Measurements from ENCODE around the gene ZCCHC14.

The ZCCHC14 gene

GRCh38 chr16:87492721-87493607 is at the start of gene ZCCHC14:
TSS of gene ZCCHC14 (minus strand) at chr16:87493024. CDS start at chr16:87492238, 786 bp downstream.
- H3K4me1 Mint-ChIP-seq (ENCODE audit: low read depth): peaks cover 55% of the 10 kb centered on the region
- peaks cover 9% of the 10 kb centered on the region for H3K27me3 Mint-ChIP-seq

DNA sequence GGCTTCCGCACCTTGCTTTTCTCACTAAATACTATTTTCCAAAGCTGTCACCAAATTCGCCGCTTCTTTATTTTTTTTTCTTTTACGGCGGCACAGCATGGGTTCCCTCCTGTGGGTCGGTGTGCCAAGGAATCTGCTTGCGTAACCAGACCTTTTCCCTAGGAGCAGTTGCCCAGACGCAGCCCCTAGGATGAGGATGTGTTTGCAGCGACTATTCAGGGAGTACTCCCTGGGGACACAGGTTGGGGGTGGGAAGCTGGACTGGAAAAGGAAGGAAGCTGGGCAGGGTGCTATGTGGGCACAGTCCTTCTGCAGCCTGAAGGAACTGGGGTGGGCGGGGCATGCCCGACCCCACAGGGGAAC is 49.0 kb upstream of the ZCCHC14 start:
- Mint-ChIP-seq H3K36me3 (ENCODE audit: low read depth) (no peaks in the 10 kb centered on the region), H3K4me3 (no peak overlapping the region), H3K27ac (no peak overlapping the region), H3K9me3 (no peaks in the 10 kb centered on the region), H3K4me1 (ENCODE audit: low read depth) (peaks cover 15% of the 10 kb centered on the region), H3K27me3 (peaks cover 57% of the 10 kb centered on the region)
- no peak for DNase-seq

More at GRCh38 chr16:87492721-87493607, at the start of gene ZCCHC14:
- DNase-seq: peak; percentile 99
- Mint-ChIP-seq H3K36me3 (ENCODE audit: low read depth) (peaks cover 17% of the 10 kb centered on the region), H3K4me3 (peak within 1 kb of the TSS; percentile 80), H3K9me3 (no peaks in the 10 kb centered on the region), H3K27ac (peak within 1 kb of the TSS; percentile 88)

DNA sequence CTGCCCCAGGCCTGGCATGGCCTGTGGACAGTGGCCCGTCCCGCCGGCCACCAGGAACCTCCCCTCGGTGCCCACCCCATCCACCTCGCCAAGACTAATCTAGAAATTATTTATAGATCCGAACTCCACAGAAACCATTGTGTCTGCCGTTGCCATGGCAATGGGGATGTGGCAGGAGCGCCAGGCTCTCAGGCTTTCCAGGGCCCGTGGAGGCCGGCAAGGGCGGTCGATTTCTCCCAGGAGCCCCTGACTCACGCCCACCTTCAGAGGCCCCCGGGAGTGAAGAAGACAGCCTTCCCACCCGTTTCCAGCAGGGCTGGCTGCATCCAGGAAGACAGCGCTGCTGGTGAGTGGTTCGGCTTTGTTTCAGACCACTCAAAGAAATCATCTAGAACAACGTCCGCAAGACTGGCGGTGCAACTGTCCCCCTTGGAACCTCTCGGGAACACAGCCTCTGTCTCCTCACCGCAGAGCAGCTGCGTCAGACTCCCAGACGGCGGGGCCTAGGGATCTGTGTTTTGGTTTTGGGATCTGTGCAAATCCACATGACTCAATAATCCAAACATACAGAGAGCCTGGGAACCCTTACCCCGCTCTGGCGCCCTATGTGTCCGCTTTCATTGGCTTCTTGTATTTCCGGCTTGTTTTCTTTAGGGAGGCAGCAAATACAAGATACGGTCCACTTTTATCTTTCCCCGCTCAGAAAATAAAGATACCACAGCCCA is 48.5 kb upstream of the ZCCHC14 start:
- Mint-ChIP-seq H3K27ac (no peak overlapping the region), H3K9me3 (no peaks in the 10 kb centered on the region), H3K4me3 (no peak overlapping the region), H3K27me3 (peaks cover 59% of the 10 kb centered on the region), H3K36me3 (ENCODE audit: low read depth) (no peaks in the 10 kb centered on the region), H3K4me1 (ENCODE audit: low read depth) (peaks cover 15% of the 10 kb centered on the region)
- DNase-seq: no peak

GRCh38 chr16:87540897-87541146 is 48.0 kb upstream of the ZCCHC14 start:
- Mint-ChIP-seq H3K36me3 (ENCODE audit: low read depth) (no peaks in the 10 kb centered on the region), H3K4me3 (no peak overlapping the region), H3K9me3 (no peaks in the 10 kb centered on the region), H3K4me1 (ENCODE audit: low read depth) (peaks cover 15% of the 10 kb centered on the region), H3K27ac (no peak overlapping the region), H3K27me3 (peaks cover 62% of the 10 kb centered on the region)
- no peak for DNase-seq

DNA sequence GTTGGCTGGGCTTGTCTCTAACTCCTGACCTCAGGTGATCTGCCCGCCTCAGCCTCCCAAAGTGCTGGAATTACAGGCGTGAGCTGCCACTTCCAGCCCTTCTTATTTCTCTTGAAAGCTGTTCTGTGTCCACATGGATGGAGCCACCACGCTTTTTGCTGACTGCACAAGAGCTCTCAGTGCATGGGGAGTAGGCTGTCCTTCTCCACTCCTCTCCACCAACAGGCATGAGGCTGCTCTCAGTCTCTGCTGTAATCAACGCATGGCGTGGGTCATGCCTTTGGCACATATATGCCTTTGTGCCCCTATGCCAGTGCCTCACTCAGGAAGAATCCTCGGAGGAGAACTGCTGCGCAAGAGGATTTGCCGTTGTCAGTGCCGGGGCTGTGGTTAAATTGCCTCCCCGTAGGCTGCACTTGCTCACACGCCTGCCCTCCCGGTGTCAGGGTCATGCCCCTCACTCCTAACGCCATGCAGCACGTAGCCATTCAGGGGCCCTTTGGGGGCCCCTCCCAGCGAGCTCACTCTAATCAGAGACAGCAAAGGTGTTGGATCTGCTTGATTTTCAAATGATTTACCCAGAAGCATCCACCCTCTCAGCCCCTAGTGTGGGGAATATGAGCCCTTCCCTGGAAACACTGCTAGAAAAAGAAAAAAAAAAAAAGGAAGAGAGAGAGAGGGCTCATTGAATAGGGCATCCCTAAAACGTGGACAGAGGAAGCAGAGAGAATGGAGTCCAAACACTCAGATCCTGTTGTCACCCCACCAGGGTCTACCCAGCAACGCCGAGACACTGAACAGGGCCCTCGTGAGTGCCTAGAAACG is 47.5 kb upstream of the ZCCHC14 start:
- Mint-ChIP-seq H3K9me3 (no peaks in the 10 kb centered on the region), H3K4me1 (ENCODE audit: low read depth) (peaks cover 15% of the 10 kb centered on the region), H3K36me3 (ENCODE audit: low read depth) (no peaks in the 10 kb centered on the region), H3K4me3 (no peak overlapping the region), H3K27me3 (peaks cover 61% of the 10 kb centered on the region), H3K27ac (no peak overlapping the region)
- no peak for DNase-seq

- peaks cover 59% of the 10 kb centered on the region for H3K27me3 Mint-ChIP-seq
- H3K9me3 Mint-ChIP-seq: peaks cover 2% of the 10 kb centered on the region
- no peak for DNase-seq
- peaks cover 13% of the 10 kb centered on the region for H3K4me1 Mint-ChIP-seq (ENCODE audit: low read depth)
- no peak overlapping the region for H3K27ac Mint-ChIP-seq
- H3K4me3 Mint-ChIP-seq: no peak overlapping the region
- H3K36me3 Mint-ChIP-seq (ENCODE audit: low read depth): no peaks in the 10 kb centered on the region
Measured at GRCh38 chr16:87539113-87539512, 46.3 kb upstream of the ZCCHC14 start.

DNA sequence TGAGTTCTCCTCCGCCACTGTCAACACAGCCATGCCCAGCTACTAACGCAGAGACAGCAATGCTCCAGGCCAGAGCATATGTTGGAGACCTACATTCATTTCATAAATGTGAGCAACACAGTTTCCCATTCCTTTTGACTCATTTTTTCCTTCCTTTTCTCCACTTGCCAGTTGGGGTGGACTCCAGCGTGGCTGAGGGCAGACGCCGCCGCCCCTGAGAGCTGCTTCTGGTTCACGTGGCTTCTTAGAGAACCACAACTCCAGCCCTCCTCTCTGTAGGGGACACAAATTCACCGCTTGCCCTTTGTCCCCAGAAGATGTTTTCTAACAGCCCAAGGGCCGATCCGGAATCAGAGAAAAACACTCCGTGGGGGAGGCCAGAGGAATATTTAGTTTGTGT is 45.8 kb upstream of the ZCCHC14 start:
- DNase-seq: no peak
- H3K4me1 Mint-ChIP-seq (ENCODE audit: low read depth): peaks cover 9% of the 10 kb centered on the region
- H3K27ac Mint-ChIP-seq: peak overlapping the region; percentile 19
- H3K27me3 Mint-ChIP-seq: peaks cover 54% of the 10 kb centered on the region
- H3K9me3 Mint-ChIP-seq: peaks cover 3% of the 10 kb centered on the region
- H3K4me3 Mint-ChIP-seq: no peak overlapping the region
- no peaks in the 10 kb centered on the region for H3K36me3 Mint-ChIP-seq (ENCODE audit: low read depth)

- Mint-ChIP-seq H3K27me3 (peaks cover 54% of the 10 kb centered on the region), H3K27ac (peak overlapping the region; percentile 19), H3K36me3 (ENCODE audit: low read depth) (no peaks in the 10 kb centered on the region), H3K4me1 (ENCODE audit: low read depth) (peaks cover 8% of the 10 kb centered on the region), H3K4me3 (no peak overlapping the region), H3K9me3 (peaks cover 7% of the 10 kb centered on the region)
- DNase-seq: no peak
Measured at GRCh38 chr16:87538160-87538559, 45.3 kb upstream of the ZCCHC14 start.

- Mint-ChIP-seq H3K4me1 (ENCODE audit: low read depth) (peaks cover 8% of the 10 kb centered on the region), H3K27me3 (peaks cover 61% of the 10 kb centered on the region), H3K9me3 (peaks cover 18% of the 10 kb centered on the region), H3K4me3 (no peak overlapping the region), H3K27ac (no peak overlapping the region), H3K36me3 (ENCODE audit: low read depth) (no peaks in the 10 kb centered on the region)
- DNase-seq: no peak
Measured at GRCh38 chr16:87536795-87537142, 43.9 kb upstream of the ZCCHC14 start.

- DNase-seq: no peak
- Mint-ChIP-seq H3K4me3 (no peak overlapping the region), H3K9me3 (peaks cover 21% of the 10 kb centered on the region), H3K27me3 (peaks cover 65% of the 10 kb centered on the region), H3K27ac (no peak overlapping the region), H3K4me1 (ENCODE audit: low read depth) (peaks cover 8% of the 10 kb centered on the region), H3K36me3 (ENCODE audit: low read depth) (no peaks in the 10 kb centered on the region)
Measured at GRCh38 chr16:87535855-87536794, 43.3 kb upstream of the ZCCHC14 start.

DNA sequence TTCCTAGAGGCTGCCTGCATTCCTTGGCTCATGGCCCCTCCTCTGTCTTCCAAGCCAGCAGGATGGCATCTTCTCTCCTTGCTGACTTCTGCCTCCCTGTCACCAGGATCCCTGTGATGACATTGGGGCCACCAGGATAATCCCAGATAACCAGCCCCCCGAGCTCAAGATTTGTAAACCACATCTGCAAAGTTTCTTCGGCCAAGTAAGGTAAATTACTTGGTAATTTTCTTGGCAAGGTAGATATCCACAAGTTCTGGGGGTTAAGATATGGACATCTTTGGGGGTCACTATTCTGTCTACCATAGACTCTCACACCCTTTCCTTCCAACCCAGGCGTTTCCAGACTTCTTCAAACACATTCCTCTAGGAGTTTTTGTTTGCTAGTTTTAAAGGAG is 42.6 kb upstream of the ZCCHC14 start:
- no peak for DNase-seq
- H3K4me1 Mint-ChIP-seq (ENCODE audit: low read depth): peaks cover 8% of the 10 kb centered on the region
- no peak overlapping the region for H3K4me3 Mint-ChIP-seq
- H3K36me3 Mint-ChIP-seq (ENCODE audit: low read depth): no peaks in the 10 kb centered on the region
- H3K9me3 Mint-ChIP-seq: peaks cover 22% of the 10 kb centered on the region
- H3K27ac Mint-ChIP-seq: no peak overlapping the region
- H3K27me3 Mint-ChIP-seq: peaks cover 63% of the 10 kb centered on the region

GRCh38 chr16:87534751-87535150 is 41.9 kb upstream of the ZCCHC14 start:
- Mint-ChIP-seq H3K4me1 (ENCODE audit: low read depth) (peaks cover 8% of the 10 kb centered on the region), H3K4me3 (no peak overlapping the region), H3K9me3 (peaks cover 26% of the 10 kb centered on the region), H3K27ac (no peak overlapping the region), H3K36me3 (ENCODE audit: low read depth) (no peaks in the 10 kb centered on the region), H3K27me3 (peaks cover 61% of the 10 kb centered on the region)
- no peak for DNase-seq

- no peak overlapping the region for H3K4me3 Mint-ChIP-seq
- H3K4me1 Mint-ChIP-seq (ENCODE audit: low read depth): peaks cover 8% of the 10 kb centered on the region
- H3K27me3 Mint-ChIP-seq: peaks cover 60% of the 10 kb centered on the region
- H3K9me3 Mint-ChIP-seq: peaks cover 33% of the 10 kb centered on the region
- no peaks in the 10 kb centered on the region for H3K36me3 Mint-ChIP-seq (ENCODE audit: low read depth)
- DNase-seq: no peak
- no peak overlapping the region for H3K27ac Mint-ChIP-seq
Measured at GRCh38 chr16:87534030-87534653, 41.3 kb upstream of the ZCCHC14 start.

Data from activated T-cell treated with anti-CD3 and anti-CD28 coated beads, Interleukin-2, amount 50 U/mL, for 24 hours (primary cell).